Measurements from ENCODE around the gene B4GALT2. TPM values are rescaled to one million over a fixed set of nuclear protein-coding genes. Genes with fewer than 3 reads are reported as not detected.

The B4GALT2 gene
- total and polyA plus RNA-seq, 9 of the 15 experiments (the other 6 are each of a cell fraction or from before 2014, with no cell fraction given) = 1.3 to 86.8 (median 43.8) TPM

GRCh38 chr1:43968348-43968948 is 10.6 kb upstream of the B4GALT2 start (continued):
- TF ChIP-seq HCFC1 (IDR thresholded peaks at IDR 0.05; ENCODE audit: low read depth, low read length) (0 out of 2 replicates have a peak, but pooled peaks have one; percentile 24), ZNF695 (CRISPR knock-in tag; IDR thresholded peaks at IDR 0.05) (no peak), CGGBP1 (CRISPR knock-in tag; IDR thresholded peaks at IDR 0.05) (no peak), MED1 (CRISPR knock-in tag; IDR thresholded peaks at IDR 0.05; ENCODE audit: borderline replicate concordance) (no peak), FOXA1 (IDR thresholded peaks at IDR 0.05; ENCODE audit: borderline replicate concordance) (no peak), HNRNPK (IDR thresholded peaks at IDR 0.05; ENCODE audit: low read depth, low read length, poor library complexity, severe bottlenecking) (no peak), PTTG1 (tag; IDR thresholded peaks at IDR 0.05; ENCODE audit: low read depth) (no peak), ZNF146 (CRISPR knock-in tag; IDR thresholded peaks at IDR 0.05; ENCODE audit: unreplicated experiment) (no peak), TEAD1 (CRISPR knock-in tag; IDR thresholded peaks at IDR 0.05) (peak in 1 of 2 experiments; percentile 19; a peak in 1 of 4 replicates), KDM2B (CRISPR knock-in tag; IDR thresholded peaks at IDR 0.05) (no peak)

- no peak; the same call in 1 of the 3 replicates for ATAC-seq
- in situ Hi-C loops (cut with MboI) = no loop called here
- peak; percentile 18; the same call in 1 of the 2 replicates for TF ChIP-seq ZBTB2 (IDR thresholded peaks at IDR 0.05)
- TF ChIP-seq MIER1 (IDR thresholded peaks at IDR 0.05; ENCODE audit: low read depth) = peak; percentile 33; the same call in 1 of the 2 replicates
- no peak for TF ChIP-seq ETV1 (tag; conservative IDR thresholded peaks at IDR 0.05; ENCODE audit: low read depth)
- peak; percentile 15; the same call in 1 of the 2 replicates for TF ChIP-seq BHLHE40 (IDR thresholded peaks at IDR 0.05; ENCODE audit: low read length)
- TF ChIP-seq ZNF766 (CRISPR knock-in tag; conservative IDR thresholded peaks at IDR 0.05) = 0 out of 2 replicates have a peak, but pooled peaks have one; percentile 31
- TF ChIP-seq ZBTB33 (CRISPR knock-in tag; IDR thresholded peaks at IDR 0.05) = peak; percentile 30; the same call in 1 of the 2 replicates
- 0 out of 2 replicates have a peak, but pooled peaks have one; percentile 32 for TF ChIP-seq HDGF (IDR thresholded peaks at IDR 0.05)
Measured at GRCh38 chr1:43969416-43969745, 9.6 kb upstream of the B4GALT2 start.

More at GRCh38 chr1:43969416-43969745, 9.6 kb upstream of the B4GALT2 start:
- Histone ChIP-seq H3K9ac (ENCODE audit: insufficient read depth in 1 of 2, low read depth in 2 of 2, low read length in 2 of 2) (peak overlapping the region in 1 of 2 experiments; percentile 81; a peak in 2 of 4 replicates), H4K20me1 (replicated peaks; ENCODE audit: control insufficient read depth, insufficient read depth, low read length) (no peaks in the 10 kb centered on the region), H3K4me2 (ENCODE audit: insufficient read depth, low read length) (peak overlapping the region; percentile 98), H3K9me3 (replicated peaks; ENCODE audit: control insufficient read depth, insufficient read depth, low read depth, low read length) (no peaks in the 10 kb centered on the region), H3K4me1 (replicated peaks in 1 of 2; ENCODE audit: control insufficient read depth in 2 of 2, insufficient read depth in 2 of 2, low read length in 2 of 2) (peaks cover 10 to 29% of the 10 kb centered on the region in 2 experiments; a peak in 4 of 5 replicates), H3K79me2 (ENCODE audit: control insufficient read depth, insufficient read depth, low read length) (peaks cover 16% of the 10 kb centered on the region), H2AFZ (ENCODE audit: low read depth, low read length) (peak overlapping the region; percentile 87), H3K27me3 (ENCODE audit: control insufficient read depth in 2 of 2, insufficient read depth in 2 of 2, low read length in 2 of 2) (no peaks in the 10 kb centered on the region), H3K36me3 (ENCODE audit: control insufficient read depth, insufficient read depth, low read length) (peaks cover 41% of the 10 kb centered on the region), H3K27ac (ENCODE audit: extremely low read depth, low read depth, low read length) (no peak overlapping the region), H3K4me3 (peak overlapping the region; percentile 100), H3K9me1 (ENCODE audit: control insufficient read depth, insufficient read depth, low read length) (peaks cover 4% of the 10 kb centered on the region)
- ChIA-PET POLR2A (interaction anchor here (0.6 to 1.0 kb wide), 7 partner anchors 10 to 557 kb away, joined by 3 to 4 read pairs (median 3); partner anchors contain the start of gene IPO13), CTCF (ENCODE audit: low intra/inter-chr PET ratio) (no interaction called here)
- FAIRE-seq (no peak), DNase-seq (ENCODE audit: extremely low read depth in 1 of 4, low spot score in 3 of 4) (no peak)
- intact Hi-C loops (cut with micrococcal nuclease) = loop anchor here (1.0 kb wide), 1 partner anchor 23 kb away; the partner anchor contains the start of gene IPO13
- BruUV-seq (replicated peaks) = no TSS peak
- WGBS (ENCODE audit: insufficient coverage, low coverage, missing lambda C conversion rate) = 36% methylated on average over 7 of the region's 7 CpGs

Data from K562 (cell line).